ENCODE measurements around the gene CXCL13. TPM values are rescaled to one million over a fixed set of nuclear protein-coding genes. Genes with fewer than 3 reads are reported as not detected.

Gene CXCL13
- total and polyA plus RNA-seq, 2 of the 13 experiments (the other 11 are each of a cell fraction or from before 2014, with no cell fraction given), result not detected

DNA sequence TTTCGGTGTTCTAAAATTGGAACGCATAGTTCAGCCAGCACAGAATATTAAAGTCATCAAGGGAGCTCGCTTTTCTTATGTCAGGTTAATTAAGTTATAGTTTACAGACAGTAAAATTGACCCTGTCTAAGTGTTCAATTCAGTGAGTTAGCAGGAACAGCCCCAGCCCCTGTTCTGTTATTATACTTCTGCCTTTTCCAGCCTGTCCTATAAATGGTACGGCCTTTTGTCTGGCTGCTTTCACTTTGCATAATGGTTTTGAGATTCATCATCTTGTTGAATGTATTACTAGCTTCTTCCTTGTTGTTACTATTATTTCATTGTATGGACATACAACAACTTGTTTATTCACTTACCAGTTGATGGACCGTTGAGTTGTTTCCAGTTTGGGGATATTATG is 9.5 kb downstream of the CXCL13 start (continued):
- TF ChIP-seq, protein P1, sequence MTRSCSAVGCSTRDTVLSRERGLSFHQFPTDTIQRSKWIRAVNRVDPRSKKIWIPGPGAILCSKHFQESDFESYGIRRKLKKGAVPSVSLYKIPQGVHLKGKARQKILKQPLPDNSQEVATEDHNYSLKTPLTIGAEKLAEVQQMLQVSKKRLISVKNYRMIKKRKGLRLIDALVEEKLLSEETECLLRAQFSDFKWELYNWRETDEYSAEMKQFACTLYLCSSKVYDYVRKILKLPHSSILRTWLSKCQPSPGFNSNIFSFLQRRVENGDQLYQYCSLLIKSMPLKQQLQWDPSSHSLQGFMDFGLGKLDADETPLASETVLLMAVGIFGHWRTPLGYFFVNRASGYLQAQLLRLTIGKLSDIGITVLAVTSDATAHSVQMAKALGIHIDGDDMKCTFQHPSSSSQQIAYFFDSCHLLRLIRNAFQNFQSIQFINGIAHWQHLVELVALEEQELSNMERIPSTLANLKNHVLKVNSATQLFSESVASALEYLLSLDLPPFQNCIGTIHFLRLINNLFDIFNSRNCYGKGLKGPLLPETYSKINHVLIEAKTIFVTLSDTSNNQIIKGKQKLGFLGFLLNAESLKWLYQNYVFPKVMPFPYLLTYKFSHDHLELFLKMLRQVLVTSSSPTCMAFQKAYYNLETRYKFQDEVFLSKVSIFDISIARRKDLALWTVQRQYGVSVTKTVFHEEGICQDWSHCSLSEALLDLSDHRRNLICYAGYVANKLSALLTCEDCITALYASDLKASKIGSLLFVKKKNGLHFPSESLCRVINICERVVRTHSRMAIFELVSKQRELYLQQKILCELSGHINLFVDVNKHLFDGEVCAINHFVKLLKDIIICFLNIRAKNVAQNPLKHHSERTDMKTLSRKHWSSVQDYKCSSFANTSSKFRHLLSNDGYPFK (CRISPR knock-in tag; IDR thresholded peaks at IDR 0.05; ENCODE audit: borderline replicate concordance), result no peak
- no peak for TF ChIP-seq TEAD2 (CRISPR knock-in tag; IDR thresholded peaks at IDR 0.05)
- no peak for TF ChIP-seq RFXANK (CRISPR knock-in tag; IDR thresholded peaks at IDR 0.05)
- TF ChIP-seq, protein P2, sequence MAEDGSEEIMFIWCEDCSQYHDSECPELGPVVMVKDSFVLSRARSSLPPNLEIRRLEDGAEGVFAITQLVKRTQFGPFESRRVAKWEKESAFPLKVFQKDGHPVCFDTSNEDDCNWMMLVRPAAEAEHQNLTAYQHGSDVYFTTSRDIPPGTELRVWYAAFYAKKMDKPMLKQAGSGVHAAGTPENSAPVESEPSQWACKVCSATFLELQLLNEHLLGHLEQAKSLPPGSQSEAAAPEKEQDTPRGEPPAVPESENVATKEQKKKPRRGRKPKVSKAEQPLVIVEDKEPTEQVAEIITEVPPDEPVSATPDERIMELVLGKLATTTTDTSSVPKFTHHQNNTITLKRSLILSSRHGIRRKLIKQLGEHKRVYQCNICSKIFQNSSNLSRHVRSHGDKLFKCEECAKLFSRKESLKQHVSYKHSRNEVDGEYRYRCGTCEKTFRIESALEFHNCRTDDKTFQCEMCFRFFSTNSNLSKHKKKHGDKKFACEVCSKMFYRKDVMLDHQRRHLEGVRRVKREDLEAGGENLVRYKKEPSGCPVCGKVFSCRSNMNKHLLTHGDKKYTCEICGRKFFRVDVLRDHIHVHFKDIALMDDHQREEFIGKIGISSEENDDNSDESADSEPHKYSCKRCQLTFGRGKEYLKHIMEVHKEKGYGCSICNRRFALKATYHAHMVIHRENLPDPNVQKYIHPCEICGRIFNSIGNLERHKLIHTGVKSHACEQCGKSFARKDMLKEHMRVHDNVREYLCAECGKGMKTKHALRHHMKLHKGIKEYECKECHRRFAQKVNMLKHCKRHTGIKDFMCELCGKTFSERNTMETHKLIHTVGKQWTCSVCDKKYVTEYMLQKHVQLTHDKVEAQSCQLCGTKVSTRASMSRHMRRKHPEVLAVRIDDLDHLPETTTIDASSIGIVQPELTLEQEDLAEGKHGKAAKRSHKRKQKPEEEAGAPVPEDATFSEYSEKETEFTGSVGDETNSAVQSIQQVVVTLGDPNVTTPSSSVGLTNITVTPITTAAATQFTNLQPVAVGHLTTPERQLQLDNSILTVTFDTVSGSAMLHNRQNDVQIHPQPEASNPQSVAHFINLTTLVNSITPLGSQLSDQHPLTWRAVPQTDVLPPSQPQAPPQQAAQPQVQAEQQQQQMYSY (CRISPR knock-in tag; IDR thresholded peaks at IDR 0.05), result no peak
- no peak for TF ChIP-seq HOXA5 (CRISPR knock-in tag; IDR thresholded peaks at IDR 0.05)
- TF ChIP-seq ZNF737 (CRISPR knock-in tag; IDR thresholded peaks at IDR 0.05; ENCODE audit: borderline replicate concordance), result no peak

DNA sequence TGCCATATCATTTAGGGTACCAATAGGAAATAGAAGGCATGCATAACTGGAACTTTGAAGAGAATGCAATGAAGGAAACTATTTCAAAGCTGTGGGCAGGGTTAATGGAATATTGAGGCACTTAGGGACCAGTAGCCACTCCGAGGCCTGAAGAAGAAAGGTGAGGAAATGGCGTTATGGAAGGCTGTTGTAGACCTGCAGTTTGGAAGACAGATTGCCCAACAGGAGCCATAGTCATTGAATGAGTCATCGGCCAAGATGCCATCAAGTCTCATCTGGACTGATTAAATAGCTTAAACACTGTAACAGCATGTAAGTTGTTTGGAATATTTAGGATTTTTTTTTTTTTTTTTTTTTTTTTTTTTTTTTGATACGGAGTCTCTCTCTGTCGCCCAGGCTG is 11.6 kb downstream of the CXCL13 start:
- Histone ChIP-seq H3K27ac (ENCODE audit: extremely low read length, insufficient read depth, low read length) (no peak overlapping the region), H3K9me3 (ENCODE audit: low read length) (no peaks in the 10 kb centered on the region), H3K36me3 (replicated peaks in 1 of 2; ENCODE audit: control insufficient read depth in 1 of 2, insufficient read depth in 2 of 2, low read length in 2 of 2) (no peaks in the 10 kb centered on the region), H3K79me2 (ENCODE audit: insufficient read depth, low read length) (no peaks in the 10 kb centered on the region), H4K20me1 (ENCODE audit: insufficient read depth, low read length) (no peaks in the 10 kb centered on the region), H3K27me3 (ENCODE audit: control insufficient read depth in 1 of 2, insufficient read depth in 2 of 2, low read length in 2 of 2) (peaks cover 0 to 15% of the 10 kb centered on the region in 2 experiments; a peak in 2 of 5 replicates), H2AFZ (ENCODE audit: low read length) (no peak overlapping the region), H3K9ac (ENCODE audit: insufficient read depth, low read depth, low read length) (no peak overlapping the region), H3K4me3 (replicated peaks in 1 of 3; ENCODE audit: insufficient read depth in 1 of 3, low read depth in 2 of 3, low read length in 3 of 3) (no peak overlapping the region), H3K4me1 (ENCODE audit: insufficient read depth, low read length) (no peaks in the 10 kb centered on the region), H3K4me2 (ENCODE audit: low read depth, low read length) (no peak overlapping the region)
- ATAC-seq, result no peak
- no peak for DNase-seq (ENCODE audit: low spot score)
- no peak for FAIRE-seq
- no peak for TF ChIP-seq HOXD1 (CRISPR knock-in tag; IDR thresholded peaks at IDR 0.05)
- no peak for TF ChIP-seq NFIC (IDR thresholded peaks at IDR 0.05; ENCODE audit: low read length)
- TF ChIP-seq ZNF746 (CRISPR knock-in tag; IDR thresholded peaks at IDR 0.05), result no peak
- peak; percentile 38; the same call in 1 of the 2 replicates for TF ChIP-seq FOSL2 (CRISPR knock-in tag; IDR thresholded peaks at IDR 0.05)
- no TSS peak for BruUV-seq (replicated peaks)
- in situ Hi-C loops (cut with HindIII; ENCODE audit: extremely low pct_ligation_motif_present, low pct_unique_long_range_greater_than_20kb), result loop anchor here (5.0 kb wide), 1 partner anchor 80 kb away; no protein-coding TSS in a partner anchor
- 64% methylated on average over 5 of the region's 5 CpGs for WGBS (ENCODE audit: low lambda C conversion rate)
- CTCF ChIA-PET (ENCODE audit: low intra/inter-chr PET ratio, low total read pairs), result no interaction called here
- intact Hi-C loops (cut with micrococcal nuclease; ENCODE audit: unreplicated experiment), result loop anchor here (5.0 kb wide), 1 partner anchor 230 kb away; no protein-coding TSS in a partner anchor
- POLR2A ChIA-PET, result no interaction called here
